Endothelial cell of umbilical vein (primary cell): ENCODE results near the gene TTN. TPM values are rescaled to one million over a fixed set of nuclear protein-coding genes. Genes with fewer than 3 reads are reported as not detected.

ENCODE experiments used
- BruUV-seq: library from RNA; stranded (reverse); fragments of 400-500 nt; replicated peaks from 2 replicates; lab custom pipeline; 2021; lab: Mats Ljungman, UMichigan
- CTCF ChIA-PET: fragments of 300-600, 350-600 bp; sonication (Branson Sonifier 250); formaldehyde crosslinking; loops from one replicate; lab custom pipeline; 2021; ENCODE audit warnings: antibody characterized with exemption, inconsistent platforms; lab: Charles Lee
- POLR2A ChIA-PET: fragments of 300-600, 350-600 bp; sonication (Branson Sonifier 250); formaldehyde crosslinking; loops from one replicate; lab custom pipeline; 2021; ENCODE audit warnings: antibody characterized with exemption, inconsistent platforms; lab: Charles Lee
- DNase-seq: peaks from one replicate; pipeline ENCODE4 v3.0.0-alpha.2; 2011; ENCODE audit warnings: low read depth, low spot score
- FAIRE-seq: peaks from 2 replicates; lab custom pipeline; 2011; peaks lifted over from hg19 to GRCh38; lab: Jason Lieb, UNC
- H2AFZ ChIP-seq: 2 replicates; pipeline ENCODE4 v1.6.0; 2012; ENCODE audit warnings: low read depth, low read length, control low read depth, inconsistent platforms
- H3K27ac ChIP-seq: 2 replicates; pipeline ENCODE4 v1.5.1; 2011; ENCODE audit warnings: low read depth, mild to moderate bottlenecking, control low read depth, low read length, moderate library complexity; ENCODE audit not compliant: insufficient read depth
- H3K27me3 ChIP-seq, 2 experiments: 2 replicates each; pipeline versions ENCODE4 v1.6.0 to v1.6.1; 2011; ENCODE audit warnings: low read length in 2 of 2, mixed read lengths in 1 of 2; ENCODE audit not compliant: control insufficient read depth in 2 of 2, insufficient read depth in 2 of 2
- H3K36me3 ChIP-seq, 2 experiments: 2 replicates in 1 of 2; 3 replicates in 1 of 2; pipeline ENCODE4 v1.5.1; 2011; ENCODE audit warnings: low read length in 2 of 2, mild to moderate bottlenecking in 1 of 2, moderate library complexity in 1 of 2; ENCODE audit not compliant: control insufficient read depth in 2 of 2, insufficient read depth in 2 of 2; ENCODE audit errors: extremely low read depth in 1 of 2
- H3K4me1 ChIP-seq: 3 replicates; pipeline ENCODE4 v1.5.1; 2011; ENCODE audit warnings: mild to moderate bottlenecking, low read length; ENCODE audit not compliant: control insufficient read depth, insufficient read depth; ENCODE audit errors: extremely low read depth
- H3K4me2 ChIP-seq: 2 replicates; pipeline ENCODE4 v1.6.1; 2011; ENCODE audit warnings: low read length, control low read depth, mixed read lengths; ENCODE audit not compliant: insufficient read depth
- H3K4me3 ChIP-seq, 3 experiments: fragments of 200-600 bp in 1 of 3; sonication (generic), shearing (Covaris generic) in 1 of 3; replicated peaks in 1 of 3; 2 replicates each; pipeline ENCODE4 v1.5.1; 2011 to 2016; ENCODE audit warnings: control low read depth in 3 of 3, low read length in 3 of 3, mild to moderate bottlenecking in 2 of 3, inconsistent platforms in 1 of 3, low read depth in 1 of 3, moderate library complexity in 1 of 3; ENCODE audit not compliant: insufficient read depth in 1 of 3
- H3K79me2 ChIP-seq: 2 replicates; pipeline ENCODE4 v1.6.0; 2012; ENCODE audit warnings: low read length, inconsistent platforms; ENCODE audit not compliant: control insufficient read depth, insufficient read depth
- H3K9ac ChIP-seq: replicated peaks from 2 replicates; pipeline ENCODE3; 2011; ENCODE audit warnings: low read length, control low read depth; ENCODE audit not compliant: insufficient read depth; ENCODE audit errors: extremely low read depth
- H3K9me1 ChIP-seq: replicated peaks from 3 replicates; pipeline ENCODE4 v1.6.0; 2011; ENCODE audit warnings: mild to moderate bottlenecking, low read length; ENCODE audit not compliant: control insufficient read depth, insufficient read depth; ENCODE audit errors: extremely low read depth
- H3K9me3 ChIP-seq: replicated peaks from 2 replicates; pipeline ENCODE4 v1.5.1; 2012; ENCODE audit warnings: low read length, inconsistent platforms; ENCODE audit not compliant: control insufficient read depth, insufficient read depth
- H4K20me1 ChIP-seq: replicated peaks from 2 replicates; pipeline ENCODE3; 2011; ENCODE audit warnings: mild to moderate bottlenecking, low read length; ENCODE audit not compliant: control insufficient read depth, insufficient read depth; ENCODE audit errors: extremely low read depth
- CTCF ChIP-seq, 2 donors: IDR thresholded peaks; 1 replicate in 1 of 2; 2 replicates in 1 of 2; pipeline ENCODE4 v1.5.1; 2011; ENCODE audit warnings: low read length in 2 of 2, mild to moderate bottlenecking in 2 of 2, moderate library complexity in 2 of 2, control low read depth in 1 of 2, inconsistent platforms in 1 of 2, low read depth in 1 of 2; ENCODE audit not compliant: insufficient read depth in 1 of 2; ENCODE audit errors: extremely low read depth in 1 of 2
- EZH2 ChIP-seq: IDR thresholded peaks from 2 replicates; pipeline ENCODE4 v1.6.1; 2012; ENCODE audit warnings: borderline replicate concordance, low read depth, mild to moderate bottlenecking, moderate library complexity, low read length, inconsistent platforms; ENCODE audit not compliant: severe bottlenecking
- FOS ChIP-seq: IDR thresholded peaks from 2 replicates; pipeline ENCODE4 v1.6.1; 2011; ENCODE audit warnings: mild to moderate bottlenecking, low read length, moderate library complexity, borderline replicate concordance; ENCODE audit not compliant: insufficient read depth
- GATA2 ChIP-seq: IDR thresholded peaks from 2 replicates; pipeline ENCODE4 v1.7.0; 2011; ENCODE audit warnings: low read depth, mild to moderate bottlenecking, moderate library complexity, mixed read lengths, low read length; ENCODE audit not compliant: insufficient read length, insufficient read depth
- JUN ChIP-seq: IDR thresholded peaks from 2 replicates; pipeline ENCODE4 v1.6.1; 2011; ENCODE audit warnings: borderline replicate concordance, low read depth; ENCODE audit not compliant: insufficient read length, insufficient read depth
- MYC ChIP-seq: IDR thresholded peaks from one replicate; pipeline ENCODE4 v1.6.1; 2011; ENCODE audit warnings: mild to moderate bottlenecking, low read depth, low read length
- POLR2A ChIP-seq: IDR thresholded peaks from 2 replicates; pipeline ENCODE4 v1.6.1; 2012; ENCODE audit warnings: low read depth, mild to moderate bottlenecking, control low read depth, low read length
- POLR2AphosphoS5 ChIP-seq: IDR thresholded peaks from 2 replicates; pipeline ENCODE4 v1.6.1; 2012; ENCODE audit warnings: low read depth, mild to moderate bottlenecking, control low read depth, low read length, moderate library complexity; ENCODE audit not compliant: insufficient read depth
- dilution Hi-C: fragments of 300-500 bp; cut with MboI; formaldehyde crosslinking; loops from one replicate; pipeline ENCODE4 v1.15.0; 2019; ENCODE audit warnings: low sequenced_read_pairs; ENCODE audit not compliant: extremely low pct_ligation_motif_present
- intact Hi-C: fragments of 100-400 bp; cut with micrococcal nuclease; formaldehyde crosslinking; loops from one replicate; pipeline ENCODE4 v1.10.0; 2022
- polyA plus RNA-seq, 4 experiments: library from polyadenylated mRNA; depleted of rRNA in 3 of 4; stranded (reverse) in 3 of 4; unstranded in 1 of 4; fragments of >200 nt; gene quantifications; 2 replicates each; pipeline versions ENCODE4 v1.2.1 to v1.2.3, GENCODE V29; 2011 to 2012; ENCODE audit warnings: missing spikeins in 1 of 4
- total RNA-seq: library from RNA; stranded (reverse); gene quantifications from 2 replicates; pipeline ENCODE4 v1.2.3, GENCODE V29; 2021
- TF ChIP-seq, protein P1 (sequence below): IDR thresholded peaks from 2 replicates; pipeline ENCODE4 v1.6.1; 2011; ENCODE audit not compliant: insufficient read depth, insufficient read length

TTN gene
- total and polyA plus RNA-seq, 2 donors (not counting 3 experiments of a cell fraction or from before 2014, with no cell fraction given): 0.11 to 0.49 TPM

GRCh38 chr2:178676046-178676445 is 131.2 kb downstream of the TTN start:
- Histone ChIP-seq H3K27ac (no peak overlapping the region), H3K4me2 (no peak overlapping the region), H3K4me3 (no peak overlapping the region), H3K9me3 (no peaks in the 10 kb centered on the region), H3K79me2 (no peaks in the 10 kb centered on the region), H3K36me3 (no peaks in the 10 kb centered on the region), H4K20me1 (no peaks in the 10 kb centered on the region), H3K9ac (no peak overlapping the region), H3K27me3 (no peaks in the 10 kb centered on the region), H2AFZ (no peak overlapping the region), H3K4me1 (no peaks in the 10 kb centered on the region), H3K9me1 (peaks cover 4% of the 10 kb centered on the region)
- CTCF ChIA-PET: interaction anchor here (1.1 kb wide), 1 partner anchor 24 kb away, joined by 4 read pairs; no protein-coding TSS in a partner anchor
- TF ChIP-seq EZH2: no peak
- TF ChIP-seq JUN: no peak
- no peak for TF ChIP-seq CTCF (IDR thresholded peaks at IDR 0.05; ENCODE audit: extremely low read depth in 1 of 2, insufficient read depth in 1 of 2, low read depth in 1 of 2, low read length in 2 of 2)
- no peak for TF ChIP-seq POLR2AphosphoS5
- TF ChIP-seq, protein P1, sequence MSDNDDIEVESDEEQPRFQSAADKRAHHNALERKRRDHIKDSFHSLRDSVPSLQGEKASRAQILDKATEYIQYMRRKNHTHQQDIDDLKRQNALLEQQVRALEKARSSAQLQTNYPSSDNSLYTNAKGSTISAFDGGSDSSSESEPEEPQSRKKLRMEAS: no peak
- no peak for TF ChIP-seq POLR2A
- TF ChIP-seq GATA2: no peak
- no peak for TF ChIP-seq MYC
- no peak for TF ChIP-seq FOS
- dilution Hi-C loops: no loop called here
- intact Hi-C loops: no loop called here
- no TSS peak for BruUV-seq
- FAIRE-seq (no peak), DNase-seq (no peak)
- POLR2A ChIA-PET: no interaction called here
